Loucy (cell line): ENCODE data around the gene PTPRK.

Source experiments
- H2AFZ ChIP-seq: fragments of 200-600 bp; sonication (generic); 2 replicates; pipeline ENCODE4 v1.6.0; 2016; ENCODE audit warnings: antibody characterized with exemption, mild to moderate bottlenecking, low read length, moderate library complexity
- H3F3A ChIP-seq: fragments of 200-600 bp; 2 replicates; pipeline ENCODE4 v1.6.0; 2016; ENCODE audit warnings: antibody characterized with exemption, low read depth, mild to moderate bottlenecking
- H3K27me3 ChIP-seq: fragments of 200-600 bp; sonication (generic); 2 replicates; pipeline ENCODE4 v1.6.1; 2014; ENCODE audit warnings: low read length, mild to moderate bottlenecking; ENCODE audit not compliant: insufficient read depth, poor library complexity, severe bottlenecking
- H3K36me3 ChIP-seq: fragments of 200-600 bp; sonication (generic); 2 replicates; pipeline ENCODE4 v1.6.1; 2016; ENCODE audit warnings: low read length; ENCODE audit not compliant: insufficient read depth
- H3K4me1 ChIP-seq: fragments of 200-600 bp; sonication (generic); 2 replicates; pipeline ENCODE4 v1.5.1; 2014; ENCODE audit warnings: low read length, mild to moderate bottlenecking; ENCODE audit not compliant: insufficient read depth, poor library complexity, severe bottlenecking
- H3K4me2 ChIP-seq: fragments of 200-600 bp; sonication (generic); 2 replicates; pipeline ENCODE4 v1.6.0; 2014; ENCODE audit warnings: antibody characterized with exemption, low read length, low read depth, mild to moderate bottlenecking; ENCODE audit not compliant: poor library complexity, severe bottlenecking
- H3K4me3 ChIP-seq: fragments of 200-600 bp; sonication (generic); 2 replicates; pipeline ENCODE4 v1.5.1; 2014; ENCODE audit warnings: low read length, mild to moderate bottlenecking, mixed read lengths; ENCODE audit not compliant: poor library complexity, severe bottlenecking
- H3K79me2 ChIP-seq: fragments of 200-600 bp; sonication (generic); 2 replicates; pipeline ENCODE4 v1.6.1; 2014; ENCODE audit warnings: low read length; ENCODE audit not compliant: insufficient read depth
- H3K9ac ChIP-seq: fragments of 200-600 bp; sonication (generic); 2 replicates; pipeline ENCODE4 v1.6.0; 2014; ENCODE audit warnings: mild to moderate bottlenecking, low read depth, low read length, moderate library complexity; ENCODE audit not compliant: poor library complexity, severe bottlenecking
- H3K9me2 ChIP-seq: fragments of 200-600 bp; sonication (generic); replicated peaks from 2 replicates; pipeline ENCODE4 v1.6.1; 2016; ENCODE audit warnings: low read depth, low read length, mixed read lengths
- H3K9me3 ChIP-seq: fragments of 200-600 bp; sonication (generic); 2 replicates; pipeline ENCODE4 v1.6.1; 2014; ENCODE audit warnings: mild to moderate bottlenecking, antibody characterized with exemption, low read length, low read depth; ENCODE audit not compliant: insufficient read depth
- H4K20me1 ChIP-seq: fragments of 200-600 bp; sonication (generic); 2 replicates; pipeline ENCODE4 v1.6.0; 2014; ENCODE audit warnings: antibody characterized with exemption, low read length, mild to moderate bottlenecking; ENCODE audit not compliant: insufficient read depth, poor library complexity, severe bottlenecking
- CTCF ChIP-seq: fragments of 200-600 bp; sonication (generic); conservative IDR thresholded peaks from 2 replicates; pipeline ENCODE4 v1.5.1; 2014; ENCODE audit warnings: mild to moderate bottlenecking, antibody characterized with exemption, low read length
- EZH2phosphoT487 ChIP-seq: fragments of 200-600 bp; IDR thresholded peaks from 2 replicates; pipeline ENCODE4 v1.6.1; 2018; ENCODE audit warnings: antibody characterized with exemption, mild to moderate bottlenecking, moderate library complexity, borderline replicate concordance

The PTPRK gene

GRCh38 chr6:128278836-128279235, 241.6 kb downstream of the PTPRK start:
- no peak overlapping the region for H3K4me2 ChIP-seq
- no peak overlapping the region for H3K9ac ChIP-seq
- no peaks in the 10 kb centered on the region for H3K36me3 ChIP-seq
- no peaks in the 10 kb centered on the region for H3K9me3 ChIP-seq
- TF ChIP-seq CTCF: no peak
- no peak for TF ChIP-seq EZH2phosphoT487
- H2AFZ ChIP-seq: no peak overlapping the region
- peaks cover 7% of the 10 kb centered on the region for H3K4me1 ChIP-seq
- no peaks in the 10 kb centered on the region for H3K79me2 ChIP-seq
- no peaks in the 10 kb centered on the region for H3K27me3 ChIP-seq
- no peaks in the 10 kb centered on the region for H4K20me1 ChIP-seq
- no peaks in the 10 kb centered on the region for H3K9me2 ChIP-seq
- H3K4me3 ChIP-seq: no peak overlapping the region
- H3F3A ChIP-seq: no peaks in the 10 kb centered on the region

GRCh38 chr6:128277379-128277778, 243.0 kb downstream of the PTPRK start:
- Histone ChIP-seq H3K9me2 (no peaks in the 10 kb centered on the region), H3K79me2 (no peaks in the 10 kb centered on the region), H2AFZ (no peak overlapping the region), H3K36me3 (no peaks in the 10 kb centered on the region), H3K27me3 (no peaks in the 10 kb centered on the region), H3K4me2 (no peak overlapping the region), H3K4me3 (no peak overlapping the region), H3K4me1 (no peaks in the 10 kb centered on the region), H4K20me1 (no peaks in the 10 kb centered on the region), H3K9ac (no peak overlapping the region), H3K9me3 (no peaks in the 10 kb centered on the region), H3F3A (no peaks in the 10 kb centered on the region)
- TF ChIP-seq CTCF (no peak), EZH2phosphoT487 (no peak)

- Histone ChIP-seq H3K9ac (no peak overlapping the region), H3K9me2 (no peaks in the 10 kb centered on the region), H3K27me3 (no peaks in the 10 kb centered on the region), H2AFZ (no peak overlapping the region), H4K20me1 (no peaks in the 10 kb centered on the region), H3K79me2 (no peaks in the 10 kb centered on the region), H3K36me3 (no peaks in the 10 kb centered on the region), H3K4me3 (no peak overlapping the region), H3K4me2 (no peak overlapping the region), H3K4me1 (no peaks in the 10 kb centered on the region), H3K9me3 (no peaks in the 10 kb centered on the region), H3F3A (no peaks in the 10 kb centered on the region)
- TF ChIP-seq EZH2phosphoT487 (no peak), CTCF (no peak)
Measured at GRCh38 chr6:128276311-128276710, 244.1 kb downstream of the PTPRK start.
